Skeletal muscle satellite cell (primary cell): ENCODE measurements around the gene C20orf173.
A peak's percentile ranks its signal among the peaks of the same experiment; 100 is the strongest.

ENCODE experiments used
- H3K27me3 ChIP-seq: 2 replicates; pipeline ENCODE4 v1.7.0; 2013; ENCODE audit warnings: low read length; ENCODE audit not compliant: control insufficient read depth, insufficient read depth
- H3K36me3 ChIP-seq: 2 replicates; pipeline ENCODE4 v1.7.0; 2013; ENCODE audit warnings: mild to moderate bottlenecking, control low read depth, low read length; ENCODE audit not compliant: insufficient read depth
- H3K4me1 ChIP-seq: 2 replicates; pipeline ENCODE4 v1.7.0; 2013; ENCODE audit warnings: low read length; ENCODE audit not compliant: control insufficient read depth, insufficient read depth
- H3K4me2 ChIP-seq: 2 replicates; pipeline ENCODE4 v1.7.0; 2013; ENCODE audit warnings: mild to moderate bottlenecking, low read length
- H3K4me3 ChIP-seq: 2 replicates; pipeline ENCODE4 v1.7.0; 2013; ENCODE audit warnings: low read length
- H3K9ac ChIP-seq: 2 replicates; pipeline ENCODE4 v1.7.0; 2013; ENCODE audit warnings: mild to moderate bottlenecking, low read depth, low read length, moderate library complexity
- H3K9me3 ChIP-seq: replicated peaks from 2 replicates; pipeline ENCODE4 v1.7.0; 2013; ENCODE audit warnings: mild to moderate bottlenecking, control low read depth, low read length

The C20orf173 gene

GRCh38 chr20:35503841-35504561, 25.5 kb downstream of the C20orf173 start:
- H3K36me3 ChIP-seq, result peaks cover 84% of the 10 kb centered on the region
- no peak overlapping the region for H3K4me3 ChIP-seq
- H3K4me2 ChIP-seq, result no peak overlapping the region
- H3K9ac ChIP-seq, result no peak overlapping the region
- no peaks in the 10 kb centered on the region for H3K9me3 ChIP-seq
- no peaks in the 10 kb centered on the region for H3K27me3 ChIP-seq
- H3K4me1 ChIP-seq, result peaks cover 20% of the 10 kb centered on the region

DNA sequence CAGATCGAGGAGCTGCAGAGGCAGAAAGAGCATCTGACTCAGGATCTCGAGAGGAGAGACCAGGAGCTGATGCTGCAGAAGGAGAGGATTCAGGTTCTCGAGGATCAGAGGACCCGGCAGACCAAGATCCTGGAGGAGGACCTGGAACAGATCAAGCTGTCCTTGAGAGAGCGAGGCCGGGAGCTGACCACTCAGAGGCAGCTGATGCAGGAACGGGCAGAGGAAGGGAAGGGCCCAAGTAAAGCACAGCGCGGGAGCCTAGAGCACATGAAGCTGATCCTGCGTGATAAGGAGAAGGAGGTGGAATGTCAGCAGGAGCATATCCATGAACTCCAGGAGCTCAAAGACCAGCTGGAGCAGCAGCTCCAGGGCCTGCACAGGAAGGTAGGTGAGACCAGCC, 26.2 kb downstream of the C20orf173 start:
- peaks cover 20% of the 10 kb centered on the region for H3K4me1 ChIP-seq
- H3K9ac ChIP-seq, result no peak overlapping the region
- no peaks in the 10 kb centered on the region for H3K27me3 ChIP-seq
- no peak overlapping the region for H3K4me3 ChIP-seq
- H3K9me3 ChIP-seq, result no peaks in the 10 kb centered on the region
- no peak overlapping the region for H3K4me2 ChIP-seq
- H3K36me3 ChIP-seq, result peaks cover 84% of the 10 kb centered on the region

GRCh38 chr20:35502352-35502751, 27.1 kb downstream of the C20orf173 start:
- H3K36me3 ChIP-seq, result peaks cover 86% of the 10 kb centered on the region

DNA sequence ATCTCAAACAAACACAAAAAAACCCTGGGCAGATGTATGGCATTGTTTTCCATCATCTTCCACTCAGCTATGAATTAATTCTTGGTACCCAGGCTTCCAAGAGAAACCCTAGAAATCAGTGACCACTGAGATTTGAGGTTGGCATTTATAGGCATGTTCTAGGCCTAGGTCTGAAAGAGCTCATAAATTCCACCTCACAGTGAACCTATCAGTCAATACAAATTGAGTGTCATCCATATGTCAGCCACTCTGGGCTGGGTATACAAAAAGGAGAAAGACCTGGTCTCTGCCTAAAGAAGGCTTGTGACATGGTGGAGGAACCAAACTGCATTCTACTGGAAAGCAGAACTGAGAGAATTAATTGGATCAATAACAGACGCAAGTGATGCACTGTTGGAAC, 30.2 kb downstream of the C20orf173 start:
- Histone ChIP-seq H3K9me3 (no peaks in the 10 kb centered on the region), H3K27me3 (no peaks in the 10 kb centered on the region), H3K4me2 (no peak overlapping the region), H3K4me3 (no peak overlapping the region), H3K4me1 (peaks cover 3% of the 10 kb centered on the region), H3K9ac (no peak overlapping the region), H3K36me3 (peaks cover 89% of the 10 kb centered on the region)

More at GRCh38 chr20:35502352-35502751, 27.1 kb downstream of the C20orf173 start:
- peaks cover 19% of the 10 kb centered on the region for H3K4me1 ChIP-seq
- H3K4me2 ChIP-seq, result no peak overlapping the region
- H3K9ac ChIP-seq, result no peak overlapping the region
- no peaks in the 10 kb centered on the region for H3K9me3 ChIP-seq
- no peak overlapping the region for H3K4me3 ChIP-seq
- H3K27me3 ChIP-seq, result no peaks in the 10 kb centered on the region

DNA sequence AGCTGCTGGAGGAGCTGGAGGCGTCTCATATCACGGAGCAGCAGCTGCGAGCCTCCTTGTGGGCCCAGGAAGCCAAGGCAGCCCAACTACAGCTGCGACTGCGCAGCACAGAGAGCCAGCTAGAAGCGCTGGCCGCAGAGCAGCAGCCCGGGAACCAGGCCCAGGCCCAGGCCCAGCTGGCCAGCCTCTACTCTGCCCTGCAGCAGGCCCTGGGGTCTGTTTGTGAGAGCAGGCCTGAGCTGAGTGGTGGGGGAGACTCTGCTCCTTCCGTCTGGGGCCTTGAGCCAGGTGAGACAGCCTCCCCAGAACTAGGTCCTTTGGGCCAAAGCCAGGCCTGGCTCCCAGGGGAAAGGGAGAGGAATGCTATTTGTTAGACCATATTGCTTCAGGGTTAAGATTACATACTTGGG, 31.7 kb downstream of the C20orf173 start:
- H3K9ac ChIP-seq, result peak overlapping the region; percentile 54
- H3K4me2 ChIP-seq, result no peak overlapping the region
- H3K9me3 ChIP-seq, result no peaks in the 10 kb centered on the region
- H3K4me3 ChIP-seq, result no peak overlapping the region
- H3K27me3 ChIP-seq, result no peaks in the 10 kb centered on the region
- peaks cover 86% of the 10 kb centered on the region for H3K36me3 ChIP-seq
- peaks cover 3% of the 10 kb centered on the region for H3K4me1 ChIP-seq

- peaks cover 84% of the 10 kb centered on the region for H3K36me3 ChIP-seq
- no peaks in the 10 kb centered on the region for H3K27me3 ChIP-seq
- no peak overlapping the region for H3K4me2 ChIP-seq
- H3K9me3 ChIP-seq, result no peaks in the 10 kb centered on the region
- no peak overlapping the region for H3K4me3 ChIP-seq
- H3K9ac ChIP-seq, result peak overlapping the region; percentile 41
- H3K4me1 ChIP-seq, result peaks cover 3% of the 10 kb centered on the region
Measured at GRCh38 chr20:35497320-35497719, 32.1 kb downstream of the C20orf173 start.

- no peaks in the 10 kb centered on the region for H3K27me3 ChIP-seq
- no peak overlapping the region for H3K9ac ChIP-seq
- no peak overlapping the region for H3K4me3 ChIP-seq
- peaks cover 3% of the 10 kb centered on the region for H3K4me1 ChIP-seq
- H3K36me3 ChIP-seq, result peaks cover 78% of the 10 kb centered on the region
- H3K4me2 ChIP-seq, result no peak overlapping the region
- H3K9me3 ChIP-seq, result no peaks in the 10 kb centered on the region
Measured at GRCh38 chr20:35496481-35496880, 33.0 kb downstream of the C20orf173 start.

- no peaks in the 10 kb centered on the region for H3K27me3 ChIP-seq
- H3K4me1 ChIP-seq, result peaks cover 2% of the 10 kb centered on the region
- no peak overlapping the region for H3K4me3 ChIP-seq
- H3K9ac ChIP-seq, result no peak overlapping the region
- H3K9me3 ChIP-seq, result no peaks in the 10 kb centered on the region
- no peak overlapping the region for H3K4me2 ChIP-seq
- H3K36me3 ChIP-seq, result peaks cover 55% of the 10 kb centered on the region
Measured at GRCh38 chr20:35492352-35492751, 37.1 kb downstream of the C20orf173 start.

DNA sequence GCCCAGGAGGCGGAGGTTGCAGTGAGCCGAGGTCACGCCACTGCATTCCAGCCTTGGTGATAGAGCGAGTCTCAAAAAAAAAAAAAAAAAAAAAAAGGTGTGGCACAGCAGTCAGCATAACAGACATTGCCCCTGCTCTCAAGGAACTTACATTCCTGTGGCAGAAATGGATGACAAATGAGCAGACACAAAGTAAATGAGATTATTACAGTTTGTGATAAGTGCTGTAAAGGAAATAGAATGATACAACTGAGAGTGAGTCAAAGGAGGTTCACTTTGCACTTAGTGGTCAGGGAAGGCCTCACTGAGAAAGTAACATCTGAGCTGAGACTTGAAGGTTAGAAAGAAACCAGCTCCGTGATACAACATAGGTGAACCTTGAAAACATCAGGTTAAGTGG, 37.6 kb downstream of the C20orf173 start:
- Histone ChIP-seq H3K9ac (no peak overlapping the region), H3K36me3 (peaks cover 49% of the 10 kb centered on the region), H3K4me2 (no peak overlapping the region), H3K27me3 (no peaks in the 10 kb centered on the region), H3K4me1 (no peaks in the 10 kb centered on the region), H3K9me3 (no peaks in the 10 kb centered on the region), H3K4me3 (no peak overlapping the region)

DNA sequence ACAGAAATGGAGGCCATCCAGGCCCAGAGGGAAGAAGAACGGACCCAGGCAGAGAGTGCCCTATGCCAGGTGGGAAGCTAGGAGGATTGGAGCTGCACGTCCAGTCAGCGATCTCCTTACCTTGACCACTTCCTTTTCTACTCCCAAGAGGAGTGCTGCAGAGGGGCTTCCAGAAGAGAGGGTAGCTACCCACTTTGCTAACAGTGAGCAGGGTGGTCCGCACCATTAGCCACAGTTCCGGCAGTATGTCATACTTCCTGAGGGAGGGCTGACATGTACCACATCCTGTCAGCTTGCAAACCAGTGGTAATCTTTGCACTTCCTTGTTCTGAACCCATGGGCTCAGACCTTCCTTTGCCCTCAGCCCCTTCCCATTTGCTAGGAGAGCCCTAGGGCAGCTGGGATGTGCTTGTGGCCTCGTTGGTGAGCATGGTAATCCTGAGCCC, 38.7 kb downstream of the C20orf173 start:
- Histone ChIP-seq H3K36me3 (peaks cover 51% of the 10 kb centered on the region), H3K27me3 (no peaks in the 10 kb centered on the region), H3K4me3 (no peak overlapping the region), H3K9ac (no peak overlapping the region), H3K9me3 (no peaks in the 10 kb centered on the region), H3K4me1 (no peaks in the 10 kb centered on the region), H3K4me2 (no peak overlapping the region)

DNA sequence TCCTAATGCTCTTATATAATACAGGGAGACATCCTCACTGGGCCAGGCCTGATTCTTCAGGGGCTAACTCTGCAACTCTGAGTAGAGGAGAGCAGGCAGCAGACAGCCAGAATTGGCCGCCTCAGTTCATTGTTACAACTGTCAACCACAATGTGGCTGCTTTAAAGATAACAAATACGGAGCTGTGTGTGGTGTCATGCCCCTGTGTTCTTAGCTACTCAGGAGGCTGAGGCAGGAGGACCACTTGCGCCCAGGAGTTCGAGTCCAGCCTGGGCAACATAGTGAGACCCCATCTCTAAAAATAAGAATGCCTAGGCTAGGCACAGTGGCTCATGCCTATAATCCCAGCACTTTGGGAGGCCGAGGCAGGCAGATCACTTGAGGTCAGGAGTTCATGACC, 39.7 kb downstream of the C20orf173 start:
- peaks cover 43% of the 10 kb centered on the region for H3K36me3 ChIP-seq
- H3K9ac ChIP-seq, result no peak overlapping the region
- H3K9me3 ChIP-seq, result no peaks in the 10 kb centered on the region
- no peaks in the 10 kb centered on the region for H3K4me1 ChIP-seq
- H3K4me2 ChIP-seq, result no peak overlapping the region
- H3K4me3 ChIP-seq, result no peak overlapping the region
- H3K27me3 ChIP-seq, result no peaks in the 10 kb centered on the region

DNA sequence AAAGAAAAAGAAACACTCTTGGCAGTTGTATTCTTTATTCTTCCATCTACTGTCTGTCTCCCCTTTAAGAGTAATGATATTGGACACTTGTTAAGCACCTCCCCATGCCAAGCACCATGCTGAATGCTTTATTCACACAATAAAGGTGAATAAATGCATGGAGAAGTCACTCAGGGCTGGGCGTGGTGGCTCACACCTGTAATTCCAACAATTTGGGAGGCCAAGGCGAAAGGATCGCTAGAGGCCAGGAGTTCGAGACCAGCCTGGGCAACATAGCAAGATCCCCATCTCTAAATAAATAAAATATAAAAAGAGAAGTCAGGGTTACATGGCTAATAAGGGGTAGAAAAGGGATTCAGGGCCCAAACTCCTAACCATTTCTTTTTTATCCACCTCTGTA, 42.0 kb downstream of the C20orf173 start:
- no peak overlapping the region for H3K9ac ChIP-seq
- H3K4me2 ChIP-seq, result no peak overlapping the region
- no peaks in the 10 kb centered on the region for H3K4me1 ChIP-seq
- H3K27me3 ChIP-seq, result no peaks in the 10 kb centered on the region
- H3K4me3 ChIP-seq, result no peak overlapping the region
- peaks cover 36% of the 10 kb centered on the region for H3K36me3 ChIP-seq
- H3K9me3 ChIP-seq, result no peaks in the 10 kb centered on the region
